WTC11 (cell line): Measurements from ENCODE around the gene REXO2.

Source experiments
- MXD4 ChIP-seq: fragments of 250-450 bp; sonication (Bioruptor Pico); IDR thresholded peaks from 2 replicates; pipeline ENCODE4 v1.8.0; 2021; ENCODE audit warnings: mild to moderate bottlenecking, moderate library complexity, borderline replicate concordance
- NR1H2 ChIP-seq: sonication (generic); formaldehyde crosslinking; IDR thresholded peaks from 2 replicates; pipeline ENCODE4 v1.9.0; 2021; ENCODE audit warnings: mild to moderate bottlenecking, moderate library complexity, missing genetic modification reagents
- TF ChIP-seq, protein P1 (sequence below): fragments of 200-600 bp; IDR thresholded peaks from 2 replicates; pipeline ENCODE4 v1.8.0; 2022; ENCODE audit warnings: antibody characterized with exemption
- TF ChIP-seq, protein P2 (sequence below): sonication (generic); formaldehyde crosslinking; IDR thresholded peaks from 2 replicates; pipeline ENCODE4 v1.8.0; 2022; ENCODE audit warnings: mild to moderate bottlenecking, missing genetic modification reagents
- TF ChIP-seq, protein P3 (sequence below): sonication (generic); formaldehyde crosslinking; IDR thresholded peaks from 2 replicates; pipeline ENCODE4 v1.8.1; 2023; ENCODE audit warnings: mild to moderate bottlenecking, missing genetic modification reagents, moderate library complexity
- TF ChIP-seq, protein P4 (sequence below): sonication (generic); formaldehyde crosslinking; IDR thresholded peaks from 2 replicates; pipeline ENCODE4 v1.8.1; 2023; ENCODE audit warnings: mild to moderate bottlenecking, missing genetic modification reagents
- TF ChIP-seq, protein P5 (sequence below): sonication (generic); formaldehyde crosslinking; IDR thresholded peaks from 2 replicates; pipeline ENCODE4 v1.8.1; 2023; ENCODE audit warnings: mild to moderate bottlenecking, missing genetic modification reagents
- TF ChIP-seq, protein P6 (sequence below): sonication (generic); formaldehyde crosslinking; IDR thresholded peaks from 2 replicates; pipeline ENCODE4 v1.8.1; 2022; ENCODE audit warnings: mild to moderate bottlenecking, moderate library complexity, missing genetic modification reagents

DNA sequence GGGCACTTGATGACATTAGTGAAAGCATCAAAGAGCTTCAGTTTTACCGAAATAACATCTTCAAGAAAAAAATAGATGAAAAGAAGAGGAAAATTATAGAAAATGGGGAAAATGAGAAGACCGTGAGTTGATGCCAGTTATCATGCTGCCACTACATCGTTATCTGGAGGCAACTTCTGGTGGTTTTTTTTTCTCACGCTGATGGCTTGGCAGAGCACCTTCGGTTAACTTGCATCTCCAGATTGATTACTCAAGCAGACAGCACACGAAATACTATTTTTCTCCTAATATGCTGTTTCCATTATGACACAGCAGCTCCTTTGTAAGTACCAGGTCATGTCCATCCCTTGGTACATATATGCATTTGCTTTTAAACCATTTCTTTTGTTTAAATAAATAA lies 10.6 kb downstream of the REXO2 start:
- no peak for TF ChIP-seq NR1H2 (CRISPR knock-in tag)
- TF ChIP-seq, protein P1, sequence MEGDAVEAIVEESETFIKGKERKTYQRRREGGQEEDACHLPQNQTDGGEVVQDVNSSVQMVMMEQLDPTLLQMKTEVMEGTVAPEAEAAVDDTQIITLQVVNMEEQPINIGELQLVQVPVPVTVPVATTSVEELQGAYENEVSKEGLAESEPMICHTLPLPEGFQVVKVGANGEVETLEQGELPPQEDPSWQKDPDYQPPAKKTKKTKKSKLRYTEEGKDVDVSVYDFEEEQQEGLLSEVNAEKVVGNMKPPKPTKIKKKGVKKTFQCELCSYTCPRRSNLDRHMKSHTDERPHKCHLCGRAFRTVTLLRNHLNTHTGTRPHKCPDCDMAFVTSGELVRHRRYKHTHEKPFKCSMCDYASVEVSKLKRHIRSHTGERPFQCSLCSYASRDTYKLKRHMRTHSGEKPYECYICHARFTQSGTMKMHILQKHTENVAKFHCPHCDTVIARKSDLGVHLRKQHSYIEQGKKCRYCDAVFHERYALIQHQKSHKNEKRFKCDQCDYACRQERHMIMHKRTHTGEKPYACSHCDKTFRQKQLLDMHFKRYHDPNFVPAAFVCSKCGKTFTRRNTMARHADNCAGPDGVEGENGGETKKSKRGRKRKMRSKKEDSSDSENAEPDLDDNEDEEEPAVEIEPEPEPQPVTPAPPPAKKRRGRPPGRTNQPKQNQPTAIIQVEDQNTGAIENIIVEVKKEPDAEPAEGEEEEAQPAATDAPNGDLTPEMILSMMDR: no peak
- TF ChIP-seq, protein P2, sequence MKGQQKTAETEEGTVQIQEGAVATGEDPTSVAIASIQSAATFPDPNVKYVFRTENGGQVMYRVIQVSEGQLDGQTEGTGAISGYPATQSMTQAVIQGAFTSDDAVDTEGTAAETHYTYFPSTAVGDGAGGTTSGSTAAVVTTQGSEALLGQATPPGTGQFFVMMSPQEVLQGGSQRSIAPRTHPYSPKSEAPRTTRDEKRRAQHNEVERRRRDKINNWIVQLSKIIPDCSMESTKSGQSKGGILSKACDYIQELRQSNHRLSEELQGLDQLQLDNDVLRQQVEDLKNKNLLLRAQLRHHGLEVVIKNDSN (CRISPR knock-in tag): no peak
- no peak for TF ChIP-seq MXD4 (CRISPR knock-in tag)
- TF ChIP-seq, protein P3, sequence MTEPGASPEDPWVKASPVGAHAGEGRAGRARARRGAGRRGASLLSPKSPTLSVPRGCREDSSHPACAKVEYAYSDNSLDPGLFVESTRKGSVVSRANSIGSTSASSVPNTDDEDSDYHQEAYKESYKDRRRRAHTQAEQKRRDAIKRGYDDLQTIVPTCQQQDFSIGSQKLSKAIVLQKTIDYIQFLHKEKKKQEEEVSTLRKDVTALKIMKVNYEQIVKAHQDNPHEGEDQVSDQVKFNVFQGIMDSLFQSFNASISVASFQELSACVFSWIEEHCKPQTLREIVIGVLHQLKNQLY (CRISPR knock-in tag): no peak
- TF ChIP-seq, protein P4, sequence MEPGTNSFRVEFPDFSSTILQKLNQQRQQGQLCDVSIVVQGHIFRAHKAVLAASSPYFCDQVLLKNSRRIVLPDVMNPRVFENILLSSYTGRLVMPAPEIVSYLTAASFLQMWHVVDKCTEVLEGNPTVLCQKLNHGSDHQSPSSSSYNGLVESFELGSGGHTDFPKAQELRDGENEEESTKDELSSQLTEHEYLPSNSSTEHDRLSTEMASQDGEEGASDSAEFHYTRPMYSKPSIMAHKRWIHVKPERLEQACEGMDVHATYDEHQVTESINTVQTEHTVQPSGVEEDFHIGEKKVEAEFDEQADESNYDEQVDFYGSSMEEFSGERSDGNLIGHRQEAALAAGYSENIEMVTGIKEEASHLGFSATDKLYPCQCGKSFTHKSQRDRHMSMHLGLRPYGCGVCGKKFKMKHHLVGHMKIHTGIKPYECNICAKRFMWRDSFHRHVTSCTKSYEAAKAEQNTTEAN (CRISPR knock-in tag): no peak
- TF ChIP-seq, protein P5, sequence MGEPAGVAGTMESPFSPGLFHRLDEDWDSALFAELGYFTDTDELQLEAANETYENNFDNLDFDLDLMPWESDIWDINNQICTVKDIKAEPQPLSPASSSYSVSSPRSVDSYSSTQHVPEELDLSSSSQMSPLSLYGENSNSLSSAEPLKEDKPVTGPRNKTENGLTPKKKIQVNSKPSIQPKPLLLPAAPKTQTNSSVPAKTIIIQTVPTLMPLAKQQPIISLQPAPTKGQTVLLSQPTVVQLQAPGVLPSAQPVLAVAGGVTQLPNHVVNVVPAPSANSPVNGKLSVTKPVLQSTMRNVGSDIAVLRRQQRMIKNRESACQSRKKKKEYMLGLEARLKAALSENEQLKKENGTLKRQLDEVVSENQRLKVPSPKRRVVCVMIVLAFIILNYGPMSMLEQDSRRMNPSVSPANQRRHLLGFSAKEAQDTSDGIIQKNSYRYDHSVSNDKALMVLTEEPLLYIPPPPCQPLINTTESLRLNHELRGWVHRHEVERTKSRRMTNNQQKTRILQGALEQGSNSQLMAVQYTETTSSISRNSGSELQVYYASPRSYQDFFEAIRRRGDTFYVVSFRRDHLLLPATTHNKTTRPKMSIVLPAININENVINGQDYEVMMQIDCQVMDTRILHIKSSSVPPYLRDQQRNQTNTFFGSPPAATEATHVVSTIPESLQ (CRISPR knock-in tag): no peak
- TF ChIP-seq, protein P6, sequence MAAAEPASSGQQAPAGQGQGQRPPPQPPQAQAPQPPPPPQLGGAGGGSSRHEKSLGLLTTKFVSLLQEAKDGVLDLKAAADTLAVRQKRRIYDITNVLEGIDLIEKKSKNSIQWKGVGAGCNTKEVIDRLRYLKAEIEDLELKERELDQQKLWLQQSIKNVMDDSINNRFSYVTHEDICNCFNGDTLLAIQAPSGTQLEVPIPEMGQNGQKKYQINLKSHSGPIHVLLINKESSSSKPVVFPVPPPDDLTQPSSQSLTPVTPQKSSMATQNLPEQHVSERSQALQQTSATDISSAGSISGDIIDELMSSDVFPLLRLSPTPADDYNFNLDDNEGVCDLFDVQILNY (CRISPR knock-in tag): no peak
